HG03575 (cell line): Measurements from ENCODE around the gene ASCL2.

Source experiments
- ATAC-seq: cut with Tn5 transposase; IDR thresholded peaks from one replicate; pipeline ENCODE4 v1.9.1; 2021; ENCODE audit not compliant: unreplicated experiment, insufficient number of reproducible peaks, low FRiP score; ENCODE audit errors: extremely low read depth

The ASCL2 gene

GRCh38 chr11:2275334-2276279, 5.2 kb upstream of the ASCL2 start:
- no peak for ATAC-seq

GRCh38 chr11:2273771-2274170, 3.4 kb upstream of the ASCL2 start:
- no peak for ATAC-seq

DNA sequence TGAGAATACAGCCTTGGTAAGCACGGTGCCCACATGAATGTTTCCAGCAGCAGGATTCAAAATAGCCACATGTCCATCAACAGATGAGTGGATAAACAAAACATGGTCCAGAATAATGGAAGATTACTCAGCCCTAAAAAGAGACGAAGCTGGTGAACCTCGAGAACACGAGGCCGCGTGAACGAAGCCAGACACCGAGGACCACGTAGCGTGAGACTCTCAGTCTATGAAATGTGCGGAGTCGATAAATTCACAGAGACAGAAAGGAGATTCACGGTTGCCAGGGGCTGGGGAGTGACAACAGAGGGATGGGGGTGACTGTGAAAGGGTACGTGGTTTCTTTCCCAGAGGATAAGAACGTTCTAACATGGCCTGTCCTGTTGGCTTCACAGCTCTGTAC, 2.9 kb upstream of the ASCL2 start:
- no peak for ATAC-seq

DNA sequence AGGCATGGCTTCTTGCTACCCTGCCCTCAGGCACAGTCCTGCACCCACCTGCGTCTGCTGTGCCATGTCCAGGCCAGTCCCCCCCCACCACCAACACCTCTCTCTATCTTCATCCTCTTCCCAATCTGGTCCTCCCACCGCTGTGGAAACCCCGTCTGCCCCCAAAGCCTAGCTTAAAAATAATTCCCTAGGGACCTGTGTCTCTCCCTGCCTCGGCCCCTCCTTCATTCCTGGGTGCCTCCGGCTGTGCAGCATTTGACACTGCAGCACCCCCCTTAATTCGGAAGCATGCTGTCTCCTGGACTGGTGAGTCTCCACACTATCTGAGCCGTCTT, 2.5 kb upstream of the ASCL2 start:
- ATAC-seq, result no peak

GRCh38 chr11:2272228-2272945, 2.0 kb upstream of the ASCL2 start:
- ATAC-seq, result no peak

- ATAC-seq, result no peak
Measured at GRCh38 chr11:2271327-2272227, 1.2 kb upstream of the ASCL2 start.

- no peak for ATAC-seq
Measured at GRCh38 chr11:2271077-2271326, 614 bp upstream of the ASCL2 start.

DNA sequence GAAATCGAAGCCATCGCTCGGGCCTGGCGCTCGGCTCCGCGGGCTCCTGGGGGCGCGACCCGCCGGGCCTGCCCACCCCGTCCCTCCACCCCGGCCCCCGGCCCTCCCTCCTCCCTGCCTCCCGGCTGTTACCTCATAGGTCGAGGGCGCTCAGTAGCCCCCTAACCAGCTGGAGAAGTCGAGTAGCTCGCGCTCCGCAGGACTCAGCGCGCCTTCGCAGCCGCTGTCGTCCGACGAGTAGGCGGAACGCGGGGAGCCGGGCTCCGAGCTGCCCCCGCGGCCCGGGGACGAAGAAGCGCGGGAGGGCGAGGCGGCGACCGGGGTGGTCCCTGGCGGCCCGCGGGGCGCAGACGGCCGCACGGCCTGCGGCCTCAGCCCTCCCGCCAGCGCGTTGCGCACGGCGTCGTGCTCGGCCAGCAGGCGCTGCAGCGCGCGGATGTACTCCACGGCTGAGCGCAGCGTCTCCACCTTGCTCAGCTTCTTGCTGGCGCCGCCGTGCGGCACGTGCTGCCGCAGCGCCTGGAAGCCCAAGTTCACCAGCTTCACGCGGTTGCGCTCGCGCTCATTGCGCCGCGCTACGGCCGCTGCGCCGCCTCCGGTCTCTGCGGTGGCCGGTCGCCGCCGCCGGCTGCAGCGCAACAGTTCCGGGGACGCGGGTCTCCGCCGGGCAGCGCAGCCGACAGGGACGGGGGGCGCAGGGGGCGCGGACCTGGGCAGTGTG, 627 bp downstream of the ASCL2 start:
- ATAC-seq, result no peak

GRCh38 chr11:2268729-2269600, 1.4 kb downstream of the ASCL2 start:
- ATAC-seq, result no peak

DNA sequence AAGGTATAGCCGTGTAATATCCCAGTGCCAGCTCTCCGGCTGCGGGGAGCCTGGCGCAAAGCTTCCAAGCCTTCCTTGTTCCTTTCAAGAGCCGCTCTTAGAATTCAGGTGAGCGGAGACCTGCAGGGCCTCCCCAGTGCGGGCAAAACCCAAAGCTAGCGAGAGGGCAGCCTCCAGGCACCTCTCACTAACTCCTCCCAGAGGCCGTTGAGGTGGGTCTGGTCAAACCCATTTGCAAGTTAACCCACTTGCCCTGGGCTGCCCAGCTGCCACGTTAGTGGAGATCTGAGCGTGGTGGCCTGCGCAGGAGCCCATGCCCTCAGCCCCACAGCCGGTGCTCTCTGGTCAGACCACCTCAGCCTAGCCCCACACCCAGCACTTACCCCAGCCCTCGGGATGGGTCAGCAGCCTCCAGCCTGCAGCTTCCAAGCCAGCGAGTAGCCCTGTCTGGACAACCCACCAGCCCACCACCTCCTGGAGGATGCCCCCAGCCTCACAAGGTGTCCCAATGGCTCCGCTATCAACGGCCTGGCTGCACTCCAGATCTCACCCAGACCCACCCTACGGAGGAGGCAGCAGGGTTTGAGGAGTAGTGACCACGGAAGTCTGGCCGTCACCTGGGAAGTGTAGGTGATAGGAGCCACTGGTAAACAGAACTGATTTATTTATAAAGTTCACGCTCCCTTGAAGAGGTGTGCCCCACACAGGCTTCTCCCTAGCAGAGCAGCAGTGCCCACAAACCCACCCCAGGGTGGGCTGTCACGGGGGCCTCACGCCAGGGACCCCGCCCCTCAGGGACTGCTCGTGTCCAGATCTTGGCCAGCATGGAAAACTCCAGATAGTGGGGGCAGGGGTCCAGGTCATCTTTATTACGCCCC, 2.3 kb downstream of the ASCL2 start:
- no peak for ATAC-seq

DNA sequence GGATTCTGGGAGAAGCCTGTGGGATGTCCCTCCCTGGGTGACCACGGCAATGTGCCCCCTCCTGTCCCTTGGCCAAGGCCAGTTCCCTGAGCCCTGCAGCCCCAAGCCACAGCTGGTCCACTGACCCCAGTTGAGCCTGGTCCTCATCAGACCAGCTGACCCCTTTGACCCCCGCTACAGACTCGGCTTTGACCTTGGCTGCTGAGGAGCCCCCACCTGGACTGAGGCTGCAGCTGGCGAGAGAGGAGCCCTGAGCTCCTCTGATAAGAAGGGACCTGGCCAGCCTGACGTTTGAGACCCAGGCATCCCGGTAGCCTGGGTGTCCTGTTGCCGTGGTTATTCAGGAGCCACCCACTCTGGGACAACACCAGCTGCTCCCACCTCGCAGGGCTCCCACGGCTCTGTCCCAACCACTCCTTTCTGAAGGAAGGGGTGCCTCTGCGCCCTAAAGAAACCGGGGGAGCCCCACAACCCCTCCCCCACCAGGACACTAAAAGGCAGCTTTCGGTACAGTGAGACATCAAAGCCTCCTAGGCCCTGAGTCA, 3.0 kb downstream of the ASCL2 start:
- no peak for ATAC-seq

- no peak for ATAC-seq
Measured at GRCh38 chr11:2266586-2267305, 3.6 kb downstream of the ASCL2 start.

DNA sequence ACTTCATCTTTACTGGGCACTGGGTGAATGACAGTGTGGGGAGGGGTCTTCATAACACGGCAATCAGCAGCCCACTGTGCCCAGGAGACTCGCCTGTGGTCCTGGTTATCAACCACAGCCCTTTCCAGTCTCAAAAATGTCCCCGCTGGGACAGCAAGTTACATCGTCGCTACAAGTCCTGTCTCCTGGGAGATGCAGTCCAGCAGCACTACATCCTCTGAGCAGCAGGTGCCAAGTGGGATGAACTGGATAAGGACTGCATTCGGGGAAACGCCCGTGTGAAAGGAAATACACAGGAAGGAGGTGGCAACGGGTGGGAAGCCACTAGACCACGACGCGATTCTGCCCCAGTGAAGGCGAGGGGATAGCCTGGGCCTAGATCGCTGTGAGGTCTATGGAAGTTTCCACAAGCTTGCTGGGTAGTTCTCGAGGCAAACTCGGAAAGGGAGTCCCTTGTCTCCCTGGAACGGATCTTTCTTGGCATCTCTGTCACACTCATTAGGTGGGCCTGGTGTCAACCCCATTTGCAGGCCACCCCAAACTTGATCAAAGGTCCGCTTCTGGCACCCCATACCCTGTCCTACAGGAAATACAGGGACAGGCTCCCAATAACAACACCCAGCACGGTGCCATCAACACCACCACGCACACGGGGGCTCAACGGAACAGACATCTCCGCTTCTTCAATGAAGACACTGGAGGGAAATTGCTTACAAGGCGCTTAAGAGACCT, 4.4 kb downstream of the ASCL2 start:
- no peak for ATAC-seq

DNA sequence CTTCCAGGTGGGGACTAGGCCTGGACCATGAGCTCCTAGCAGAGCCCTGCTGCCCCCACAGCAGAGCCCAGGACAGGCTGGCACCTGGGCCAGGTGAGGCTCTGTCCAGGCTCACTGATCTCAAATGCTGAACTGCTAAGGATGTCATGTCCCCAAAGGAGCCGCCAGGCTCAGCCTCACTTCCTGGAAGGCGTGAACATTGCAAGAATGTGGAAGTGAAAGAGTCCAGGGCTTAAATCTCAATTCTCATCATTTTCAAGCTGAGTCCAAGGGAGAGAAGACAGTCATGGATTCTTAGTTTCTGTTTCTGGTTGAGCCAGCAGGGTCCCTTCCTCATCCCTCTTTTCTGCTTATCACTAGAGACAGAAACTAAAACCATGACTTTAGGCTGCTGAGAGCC, 5.0 kb downstream of the ASCL2 start:
- ATAC-seq, result no peak

DNA sequence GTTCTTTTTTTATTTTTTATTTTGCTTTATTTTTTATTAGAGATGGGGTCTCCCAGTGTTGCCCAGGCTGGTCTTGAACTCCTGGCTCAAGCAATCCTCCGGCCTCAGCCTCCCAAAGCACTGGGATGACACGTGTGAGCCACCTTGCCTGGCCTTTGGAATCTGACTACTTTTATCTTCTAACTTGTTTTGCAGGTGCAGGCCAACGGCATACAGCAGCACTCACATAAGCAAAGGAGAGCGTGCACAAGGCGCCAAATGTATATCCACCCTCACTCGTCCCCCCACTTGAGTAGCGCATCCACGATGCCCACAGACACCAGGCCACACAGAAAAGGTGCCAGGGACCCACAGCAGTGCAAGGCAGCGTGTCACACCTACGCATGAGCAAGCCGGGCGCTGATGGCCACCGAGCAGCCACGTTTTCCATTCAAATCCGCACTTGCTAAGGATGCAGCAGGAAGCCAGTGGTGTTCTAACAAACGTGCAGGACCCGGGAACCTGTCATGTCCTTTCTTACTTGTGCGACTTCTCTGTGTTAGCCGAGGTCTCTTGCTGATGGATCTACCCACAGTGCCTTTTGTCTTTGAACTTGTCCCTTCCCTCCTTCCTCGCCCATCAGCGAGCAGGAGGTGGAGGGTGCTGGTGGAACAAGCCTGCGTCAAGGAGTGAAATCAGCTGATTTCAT, 5.9 kb downstream of the ASCL2 start:
- no peak for ATAC-seq
